A549 (cell line): ENCODE measurements around the gene FOXB2. TPM values are rescaled to one million over a fixed set of nuclear protein-coding genes. Genes with fewer than 3 reads are reported as not detected.

ENCODE experiments used
- ATAC-seq, 2 experiments: fragments of 200-7000 bp in 1 of 2; fragments of >200 bp in 1 of 2; cut with Nextera tagmentation in 1 of 2; cut with Tn5 transposase in 1 of 2; 3 replicates each; pipeline versions ENCODE4 v1.8.0 to v1.9.1; 2018 to 2020; ENCODE audit warnings: mild to moderate bottlenecking in 1 of 2, moderate library complexity in 1 of 2
- CTCF ChIA-PET: fragments of 300-600 bp; sonication (Branson Sonifier 250); formaldehyde crosslinking; extraction: SDS; loops from one replicate; lab custom pipeline; 2021; ENCODE audit warnings: antibody characterized with exemption, inconsistent platforms; lab: Yijun Ruan, JAX
- POLR2A ChIA-PET: fragments of 350-600 bp; formaldehyde crosslinking; extraction: SDS; loops from one replicate; lab custom pipeline; 2021; ENCODE audit warnings: antibody characterized with exemption, inconsistent platforms; lab: Yijun Ruan, JAX
- DNase-seq, 2 experiments: peaks; one replicate each; pipeline versions ENCODE4 v3.0.0 to v3.0.0-alpha.2; 2011 to 2016; ENCODE audit warnings: low read depth in 1 of 2, low spot score in 1 of 2
- FAIRE-seq: peaks from 2 replicates; lab custom pipeline; 2011; peaks lifted over from hg19 to GRCh38; lab: Jason Lieb, UNC
- H3K27ac ChIP-seq, 2 experiments: fragments of >200 bp; sonication (Bioruptor Twin); formaldehyde crosslinking; 3 replicates each; pipeline ENCODE4 v1.5.1; 2016 to 2017
- H3K4me1 ChIP-seq: fragments of >200 bp; sonication (Bioruptor Twin); formaldehyde crosslinking; 3 replicates; pipeline ENCODE4 v1.6.1; 2016
- H3K4me2 ChIP-seq: fragments of >200 bp; sonication (Bioruptor Twin); formaldehyde crosslinking; 3 replicates; pipeline ENCODE4 v1.6.1; 2016
- H3K4me3 ChIP-seq: fragments of >200 bp; sonication (Bioruptor Twin); formaldehyde crosslinking; 3 replicates; pipeline ENCODE4 v1.5.1; 2016
- H3K9me3 ChIP-seq: fragments of >200 bp; sonication (Bioruptor Twin); formaldehyde crosslinking; 3 replicates; pipeline ENCODE4 v1.6.1; 2016
- BHLHE40 ChIP-seq: IDR thresholded peaks from 2 replicates; pipeline ENCODE4 v1.6.1; 2012; ENCODE audit warnings: low read depth, low read length, inconsistent platforms
- CBX8 ChIP-seq: fragments of 200-600 bp; sonication (generic); IDR thresholded peaks from 2 replicates; pipeline ENCODE4 v1.6.1; 2016
- E2F6 ChIP-seq: IDR thresholded peaks from 2 replicates; pipeline ENCODE4 v1.6.1; 2012; ENCODE audit warnings: low read depth, borderline replicate concordance
- EHF ChIP-seq: fragments of 250-450 bp; sonication (Bioruptor Pico); IDR thresholded peaks from 2 replicates; pipeline ENCODE4 v1.5.0; 2020; ENCODE audit warnings: mild to moderate bottlenecking
- EHMT2 ChIP-seq: fragments of 200-600 bp; sonication (generic); IDR thresholded peaks from 2 replicates; pipeline ENCODE4 v1.6.1; 2016; ENCODE audit warnings: antibody characterized with exemption, low read depth, mild to moderate bottlenecking, moderate library complexity
- FOSB ChIP-seq: fragments of 250-450 bp; sonication (Bioruptor Pico); IDR thresholded peaks from 2 replicates; pipeline ENCODE4 v1.5.0; 2020; ENCODE audit warnings: mild to moderate bottlenecking, moderate library complexity
- FOSL2 ChIP-seq, 2 experiments: fragments of 450-650 bp in 1 of 2; fragments of >200 bp in 1 of 2; sonication (Bioruptor Twin) in 1 of 2; formaldehyde crosslinking; IDR thresholded peaks; 2 replicates each; pipeline versions ENCODE4 v1.5.0 to v1.6.1; 2016 to 2020; ENCODE audit warnings: mild to moderate bottlenecking in 1 of 2, moderate library complexity in 1 of 2
- HDAC2 ChIP-seq: fragments of 200-600 bp; sonication (generic); IDR thresholded peaks from 2 replicates; pipeline ENCODE4 v1.6.1; 2016
- HES2 ChIP-seq: fragments of >200 bp; sonication (Bioruptor Twin); formaldehyde crosslinking; IDR thresholded peaks from 2 replicates; pipeline ENCODE4 v1.6.1; 2016
- HOXB13 ChIP-seq: fragments of 250-450 bp; sonication (Bioruptor Pico); IDR thresholded peaks from 2 replicates; pipeline ENCODE4 v1.5.0; 2020; ENCODE audit warnings: low read depth, mild to moderate bottlenecking, moderate library complexity
- JUN ChIP-seq, 2 experiments: fragments of >200 bp; sonication (Bioruptor Twin); formaldehyde crosslinking; IDR thresholded peaks; 2 replicates in 1 of 2; 3 replicates in 1 of 2; pipeline ENCODE4 v1.6.1; 2016 to 2017
- KDM1A ChIP-seq: fragments of 200-600 bp; sonication (generic); IDR thresholded peaks from 2 replicates; pipeline ENCODE4 v1.6.1; 2016; ENCODE audit warnings: low read depth, mild to moderate bottlenecking
- KDM5A ChIP-seq: fragments of 200-600 bp; sonication (generic); IDR thresholded peaks from 2 replicates; pipeline ENCODE4 v1.6.1; 2016; ENCODE audit warnings: antibody characterized with exemption, mild to moderate bottlenecking
- MAFK ChIP-seq: fragments of 450-650 bp; IDR thresholded peaks from 2 replicates; pipeline ENCODE4 v1.6.1; 2014; ENCODE audit not compliant: partially characterized antibody
- MAX ChIP-seq: IDR thresholded peaks from 2 replicates; pipeline ENCODE4 v1.6.1; 2012
- MAZ ChIP-seq: fragments of 150-350 bp; IDR thresholded peaks from 2 replicates; pipeline ENCODE4 v1.6.1; 2014; ENCODE audit warnings: antibody characterized with exemption, low read depth, low read length, borderline replicate concordance
- PBX3 ChIP-seq: IDR thresholded peaks from 2 replicates; pipeline ENCODE4 v1.6.1; 2012
- PHF8 ChIP-seq: fragments of 200-600 bp; sonication (generic); IDR thresholded peaks from 2 replicates; pipeline ENCODE4 v1.6.1; 2016; ENCODE audit warnings: low read depth, mild to moderate bottlenecking, antibody characterized with exemption, moderate library complexity, borderline replicate concordance
- RAD21 ChIP-seq, 2 experiments: fragments of >200 bp in 1 of 2; sonication (Bioruptor Twin) in 1 of 2; formaldehyde crosslinking in 1 of 2; IDR thresholded peaks in 1 of 2; conservative IDR thresholded peaks in 1 of 2; 2 replicates in 1 of 2; 3 replicates in 1 of 2; pipeline ENCODE4 v1.6.1; 2012 to 2018; ENCODE audit warnings: inconsistent platforms in 1 of 2
- RNF2 ChIP-seq: fragments of 200-600 bp; sonication (generic); IDR thresholded peaks from 2 replicates; pipeline ENCODE4 v1.6.1; 2016; ENCODE audit warnings: low read depth, mild to moderate bottlenecking, antibody characterized with exemption, moderate library complexity, borderline replicate concordance
- SMC3 ChIP-seq: fragments of >200 bp; sonication (Bioruptor Twin); formaldehyde crosslinking; IDR thresholded peaks from 3 replicates; pipeline ENCODE4 v1.6.1; 2018; ENCODE audit warnings: inconsistent platforms
- SREBF2 ChIP-seq: fragments of 450-650 bp; IDR thresholded peaks from 2 replicates; pipeline ENCODE4 v1.6.1; 2014; ENCODE audit warnings: mild to moderate bottlenecking, moderate library complexity
- TFCP2L1 ChIP-seq: fragments of 250-450 bp; sonication (Bioruptor Pico); IDR thresholded peaks from 2 replicates; pipeline ENCODE4 v1.5.0; 2021; ENCODE audit warnings: mild to moderate bottlenecking
- TP53 ChIP-seq: fragments of 250-450 bp; sonication (Bioruptor Pico); IDR thresholded peaks from 2 replicates; pipeline ENCODE4 v1.5.0; 2021; ENCODE audit warnings: mild to moderate bottlenecking, moderate library complexity
- ZFP36 ChIP-seq: fragments of 450-650 bp; IDR thresholded peaks from 2 replicates; pipeline ENCODE4 v1.6.1; 2014; ENCODE audit warnings: borderline replicate concordance; ENCODE audit not compliant: partially characterized antibody
- ZNF302 ChIP-seq: fragments of 250-450 bp; sonication (Bioruptor Pico); IDR thresholded peaks from 2 replicates; pipeline ENCODE4 v1.9.0; 2021; ENCODE audit warnings: inconsistent platforms, mild to moderate bottlenecking, moderate library complexity
- WGBS: methylation state at CpG from one replicate; pipeline ENCODE4 v1.1.6; 2017; ENCODE audit errors: missing lambda C conversion rate; 5-methylcytosine and 5-hydroxymethylcytosine counted together
- polyA plus RNA-seq, 4 experiments: library from polyadenylated mRNA; depleted of rRNA in 3 of 4; stranded (reverse); fragments of >200 nt; fragmentation: RNase III in 1 of 4; extraction: RNeasy Plus Mini Kit Qiagen cat#74134 plus additional on column Dnase treatment in 1 of 4; gene quantifications; 2 replicates in 3 of 4; 3 replicates in 1 of 4; pipeline ENCODE4 v1.2.3, GENCODE V29; 2011 to 2017

Gene FOXB2
- polyA plus RNA-seq, 2 of the 4 experiments (the other 2 are of a cell fraction), result not detected

GRCh38 chr9:77020413-77021290 lies 1.2 kb downstream of the FOXB2 start:
- ChIA-PET CTCF (interaction anchor here (0.6 to 1.3 kb wide), 4 partner anchors 9 to 128 kb away, joined by 3 to 4 read pairs (median 4); no protein-coding TSS in a partner anchor), POLR2A (no interaction called here)
- Histone ChIP-seq H3K4me1 (peaks cover 28% of the 10 kb centered on the region; the same call in 1 of the 3 replicates), H3K4me3 (peak overlapping the region; percentile 41), H3K9me3 (no peaks in the 10 kb centered on the region), H3K27ac (no peak overlapping the region), H3K4me2 (peak overlapping the region; percentile 76)
- ATAC-seq (peak; percentile 20 to 46; a peak in 4 of 6 replicates), DNase-seq (no peak), FAIRE-seq (no peak)
- TF ChIP-seq CBX8, result peak; percentile 34; the same call in 1 of the 2 replicates
- no peak for TF ChIP-seq EHMT2
- no peak for TF ChIP-seq HDAC2
- TF ChIP-seq MAX, result peak; percentile 28; the same call in 1 of the 2 replicates
- TF ChIP-seq RAD21 (conservative IDR thresholded peaks at IDR 0.05 in 1 of 2, IDR thresholded peaks at IDR 0.05 in 1 of 2), result no peak
- peak; percentile 32; the same call in 1 of the 2 replicates for TF ChIP-seq E2F6
- WGBS, result under 1% methylated on average over 23 of the region's 75 CpGs

GRCh38 chr9:77021291-77021894 lies 1.9 kb downstream of the FOXB2 start:
- POLR2A ChIA-PET, result no interaction called here
- Histone ChIP-seq H3K27ac (no peak overlapping the region), H3K4me2 (peak overlapping the region; percentile 76; the same call in 1 of the 3 replicates), H3K4me3 (no peak overlapping the region), H3K4me1 (peaks cover 24% of the 10 kb centered on the region; the same call in 1 of the 3 replicates), H3K9me3 (no peaks in the 10 kb centered on the region)
- 7% methylated on average over 22 of the region's 22 CpGs for WGBS
- ATAC-seq, result no peak
- CTCF ChIA-PET, result interaction anchor here (1.0 kb wide), 1 partner anchor 34 kb away, joined by 4 read pairs; no protein-coding TSS in a partner anchor
- DNase-seq, result no peak
- no peak for FAIRE-seq
- TF ChIP-seq HES2, result no peak
- no peak for TF ChIP-seq PBX3
- TF ChIP-seq CBX8, result peak; percentile 93
- TF ChIP-seq RNF2, result peak; percentile 100
- TF ChIP-seq ZFP36, result peak; percentile 82
- peak; percentile 19 for TF ChIP-seq MAFK

- H3K9me3 ChIP-seq, result no peaks in the 10 kb centered on the region
- H3K4me2 ChIP-seq, result no peak overlapping the region
- peaks cover 24% of the 10 kb centered on the region; the same call in 1 of the 3 replicates for H3K4me1 ChIP-seq
- H3K27ac ChIP-seq, result no peak overlapping the region
- WGBS, result 42% methylated on average over 37 of the region's 37 CpGs
- no peak for ATAC-seq
- H3K4me3 ChIP-seq, result no peak overlapping the region
- CTCF ChIA-PET, result interaction anchor here (1.0 kb wide), 1 partner anchor 35 kb away, joined by 4 read pairs; no protein-coding TSS in a partner anchor
- POLR2A ChIA-PET, result no interaction called here
- no peak for DNase-seq
- FAIRE-seq, result no peak
- TF ChIP-seq SREBF2 (no peak), KDM5A (no peak), FOSB (no peak), JUN (IDR thresholded peaks at IDR 0.05) (no peak), KDM1A (no peak), CBX8 (no peak), TFCP2L1 (CRISPR knock-in tag) (no peak), HDAC2 (no peak), FOSL2 (IDR thresholded peaks at IDR 0.05) (no peak), FOSL2 (CRISPR knock-in tag; IDR thresholded peaks at IDR 0.05) (no peak), TP53 (CRISPR knock-in tag) (no peak), MAZ (no peak), EHF (no peak), ZNF302 (CRISPR knock-in tag) (no peak), HES2 (no peak), SMC3 (no peak), PHF8 (no peak), HOXB13 (CRISPR knock-in tag) (no peak), BHLHE40 (no peak)
These were observed 2.7 kb downstream of the FOXB2 start for GRCh38 chr9:77021922-77022782.
